ENCODE measurements around the gene DNAH9.

DNAH9 gene

GRCh38 chr17:11744696-11745095 is 146.4 kb downstream of the DNAH9 start:
- Histone ChIP-seq H3K36me3 (ENCODE audit: control insufficient read depth, insufficient read depth, low read length) (no peaks in the 10 kb centered on the region), H3K4me1 (ENCODE audit: control insufficient read depth, insufficient read depth, low read length, poor library complexity, severe bottlenecking) (no peaks in the 10 kb centered on the region), H3K27ac (ENCODE audit: low read depth, low read length, severe bottlenecking) (no peak overlapping the region), H3K4me3 (ENCODE audit: extremely low read depth, insufficient read depth, low read length, poor library complexity, severe bottlenecking) (no peak overlapping the region), H3K9me3 (ENCODE audit: control insufficient read depth, low read length) (no peaks in the 10 kb centered on the region)
- 93 to 97% methylated on average over 11 of the region's 11 CpGs for WGBS, 2 experiments (ENCODE audit: insufficient coverage in 2 of 2)

GRCh38 chr17:11747441-11747840 is 149.2 kb downstream of the DNAH9 start:
- no peaks in the 10 kb centered on the region for H3K9me3 ChIP-seq (ENCODE audit: control insufficient read depth, low read length)
- H3K36me3 ChIP-seq (ENCODE audit: control insufficient read depth, insufficient read depth, low read length) = no peaks in the 10 kb centered on the region
- no peak overlapping the region for H3K4me3 ChIP-seq (ENCODE audit: extremely low read depth, insufficient read depth, low read length, poor library complexity, severe bottlenecking)
- H3K4me1 ChIP-seq (ENCODE audit: control insufficient read depth, insufficient read depth, low read length, poor library complexity, severe bottlenecking) = no peaks in the 10 kb centered on the region
- H3K27ac ChIP-seq (ENCODE audit: low read depth, low read length, severe bottlenecking) = no peak overlapping the region
- 78 to 88% methylated on average over 4 to 5 of the region's 7 CpGs for WGBS, 2 experiments (ENCODE audit: insufficient coverage in 2 of 2)

- Histone ChIP-seq H3K4me1 (ENCODE audit: control insufficient read depth, insufficient read depth, low read length, poor library complexity, severe bottlenecking) (no peaks in the 10 kb centered on the region), H3K27ac (ENCODE audit: low read depth, low read length, severe bottlenecking) (no peak overlapping the region), H3K4me3 (ENCODE audit: extremely low read depth, insufficient read depth, low read length, poor library complexity, severe bottlenecking) (no peak overlapping the region), H3K9me3 (ENCODE audit: control insufficient read depth, low read length) (no peaks in the 10 kb centered on the region), H3K36me3 (ENCODE audit: control insufficient read depth, insufficient read depth, low read length) (no peaks in the 10 kb centered on the region)
- WGBS, 2 experiments (ENCODE audit: insufficient coverage in 2 of 2) = 100% methylated on average over 1 of the region's 5 CpGs; no CpG with 5 or more reads in 1 of the 2 experiments
Measured at GRCh38 chr17:11757815-11758214, 159.5 kb downstream of the DNAH9 start.

- Histone ChIP-seq H3K4me1 (ENCODE audit: control insufficient read depth, insufficient read depth, low read length, poor library complexity, severe bottlenecking) (no peaks in the 10 kb centered on the region), H3K27ac (ENCODE audit: low read depth, low read length, severe bottlenecking) (no peak overlapping the region), H3K36me3 (ENCODE audit: control insufficient read depth, insufficient read depth, low read length) (no peaks in the 10 kb centered on the region), H3K4me3 (ENCODE audit: extremely low read depth, insufficient read depth, low read length, poor library complexity, severe bottlenecking) (no peak overlapping the region), H3K9me3 (ENCODE audit: control insufficient read depth, low read length) (no peaks in the 10 kb centered on the region)
- WGBS, 2 experiments (ENCODE audit: insufficient coverage in 2 of 2) = 96 to 99% methylated on average over 9 to 11 of the region's 11 CpGs
Measured at GRCh38 chr17:11768106-11768505, 169.8 kb downstream of the DNAH9 start.

- Histone ChIP-seq H3K27ac (ENCODE audit: low read depth, low read length, severe bottlenecking) (no peak overlapping the region), H3K9me3 (ENCODE audit: control insufficient read depth, low read length) (no peaks in the 10 kb centered on the region), H3K4me3 (ENCODE audit: extremely low read depth, insufficient read depth, low read length, poor library complexity, severe bottlenecking) (no peak overlapping the region), H3K36me3 (ENCODE audit: control insufficient read depth, insufficient read depth, low read length) (no peaks in the 10 kb centered on the region), H3K4me1 (ENCODE audit: control insufficient read depth, insufficient read depth, low read length, poor library complexity, severe bottlenecking) (no peaks in the 10 kb centered on the region)
- 94 to 97% methylated on average over 15 to 17 of the region's 19 CpGs for WGBS, 2 experiments (ENCODE audit: insufficient coverage in 2 of 2)
Measured at GRCh38 chr17:11768981-11769380, 170.7 kb downstream of the DNAH9 start.

- H3K4me1 ChIP-seq (ENCODE audit: control insufficient read depth, insufficient read depth, low read length, poor library complexity, severe bottlenecking) = no peaks in the 10 kb centered on the region
- H3K9me3 ChIP-seq (ENCODE audit: control insufficient read depth, low read length) = no peaks in the 10 kb centered on the region
- no peak overlapping the region for H3K27ac ChIP-seq (ENCODE audit: low read depth, low read length, severe bottlenecking)
- H3K4me3 ChIP-seq (ENCODE audit: extremely low read depth, insufficient read depth, low read length, poor library complexity, severe bottlenecking) = no peak overlapping the region
- H3K36me3 ChIP-seq (ENCODE audit: control insufficient read depth, insufficient read depth, low read length) = no peaks in the 10 kb centered on the region
Measured at GRCh38 chr17:11772031-11772430, 173.8 kb downstream of the DNAH9 start.

- WGBS, 2 experiments (ENCODE audit: insufficient coverage in 2 of 2) = 71 to 93% methylated on average over 1 to 2 of the region's 2 CpGs
- no peaks in the 10 kb centered on the region for H3K36me3 ChIP-seq (ENCODE audit: control insufficient read depth, insufficient read depth, low read length)
- H3K4me3 ChIP-seq (ENCODE audit: extremely low read depth, insufficient read depth, low read length, poor library complexity, severe bottlenecking) = no peak overlapping the region
- no peak overlapping the region for H3K27ac ChIP-seq (ENCODE audit: low read depth, low read length, severe bottlenecking)
- no peaks in the 10 kb centered on the region for H3K4me1 ChIP-seq (ENCODE audit: control insufficient read depth, insufficient read depth, low read length, poor library complexity, severe bottlenecking)
- H3K9me3 ChIP-seq (ENCODE audit: control insufficient read depth, low read length) = no peaks in the 10 kb centered on the region
Measured at GRCh38 chr17:11779892-11780291, 181.6 kb downstream of the DNAH9 start.

GRCh38 chr17:11780621-11781020 is 182.4 kb downstream of the DNAH9 start:
- no peak overlapping the region for H3K4me3 ChIP-seq (ENCODE audit: extremely low read depth, insufficient read depth, low read length, poor library complexity, severe bottlenecking)
- H3K9me3 ChIP-seq (ENCODE audit: control insufficient read depth, low read length) = no peaks in the 10 kb centered on the region
- no peaks in the 10 kb centered on the region for H3K4me1 ChIP-seq (ENCODE audit: control insufficient read depth, insufficient read depth, low read length, poor library complexity, severe bottlenecking)
- no peak overlapping the region for H3K27ac ChIP-seq (ENCODE audit: low read depth, low read length, severe bottlenecking)
- WGBS, 2 experiments (ENCODE audit: insufficient coverage in 2 of 2) = 94 to 95% methylated on average over 3 to 5 of the region's 5 CpGs
- no peaks in the 10 kb centered on the region for H3K36me3 ChIP-seq (ENCODE audit: control insufficient read depth, insufficient read depth, low read length)

GRCh38 chr17:11786711-11787438 is 188.6 kb downstream of the DNAH9 start:
- 84 to 89% methylated on average over 8 to 9 of the region's 9 CpGs for WGBS, 2 experiments (ENCODE audit: insufficient coverage in 2 of 2)
- no peak overlapping the region for H3K4me3 ChIP-seq (ENCODE audit: extremely low read depth, insufficient read depth, low read length, poor library complexity, severe bottlenecking)

GRCh38 chr17:11795906-11796305 is 197.6 kb downstream of the DNAH9 start:
- H3K4me1 ChIP-seq (ENCODE audit: control insufficient read depth, insufficient read depth, low read length, poor library complexity, severe bottlenecking) = no peaks in the 10 kb centered on the region
- no peaks in the 10 kb centered on the region for H3K9me3 ChIP-seq (ENCODE audit: control insufficient read depth, low read length)
- H3K27ac ChIP-seq (ENCODE audit: low read depth, low read length, severe bottlenecking) = no peak overlapping the region
- H3K4me3 ChIP-seq (ENCODE audit: extremely low read depth, insufficient read depth, low read length, poor library complexity, severe bottlenecking) = no peak overlapping the region
- WGBS, 2 experiments (ENCODE audit: insufficient coverage in 2 of 2) = 100% methylated on average over 1 of the region's 1 CpG
- no peaks in the 10 kb centered on the region for H3K36me3 ChIP-seq (ENCODE audit: control insufficient read depth, insufficient read depth, low read length)

More at GRCh38 chr17:11786711-11787438, 188.6 kb downstream of the DNAH9 start:
- Histone ChIP-seq H3K36me3 (ENCODE audit: control insufficient read depth, insufficient read depth, low read length) (no peaks in the 10 kb centered on the region), H3K9me3 (ENCODE audit: control insufficient read depth, low read length) (peaks cover 4% of the 10 kb centered on the region), H3K27ac (ENCODE audit: low read depth, low read length, severe bottlenecking) (no peak overlapping the region), H3K4me1 (ENCODE audit: control insufficient read depth, insufficient read depth, low read length, poor library complexity, severe bottlenecking) (no peaks in the 10 kb centered on the region)

GRCh38 chr17:11797803-11798202 is 199.5 kb downstream of the DNAH9 start:
- no peak overlapping the region for H3K4me3 ChIP-seq (ENCODE audit: extremely low read depth, insufficient read depth, low read length, poor library complexity, severe bottlenecking)

More at GRCh38 chr17:11797803-11798202, 199.5 kb downstream of the DNAH9 start:
- no peaks in the 10 kb centered on the region for H3K4me1 ChIP-seq (ENCODE audit: control insufficient read depth, insufficient read depth, low read length, poor library complexity, severe bottlenecking)
- 90 to 92% methylated on average over 7 to 8 of the region's 8 CpGs for WGBS, 2 experiments (ENCODE audit: insufficient coverage in 2 of 2)
- H3K9me3 ChIP-seq (ENCODE audit: control insufficient read depth, low read length) = no peaks in the 10 kb centered on the region
- no peak overlapping the region for H3K27ac ChIP-seq (ENCODE audit: low read depth, low read length, severe bottlenecking)
- no peaks in the 10 kb centered on the region for H3K36me3 ChIP-seq (ENCODE audit: control insufficient read depth, insufficient read depth, low read length)

All from mesodermal cell (in vitro differentiated cells).